ENCODE data around the gene ELL2. TPM values are rescaled to one million over a fixed set of nuclear protein-coding genes. Genes with fewer than 3 reads are reported as not detected.
A peak's percentile ranks its signal among the peaks of the same experiment; 100 is the strongest.

Gene ELL2
- total RNA-seq, 6 experiments from 2014 or later = 74.3 to 96.4 (median 84.5) TPM

DNA sequence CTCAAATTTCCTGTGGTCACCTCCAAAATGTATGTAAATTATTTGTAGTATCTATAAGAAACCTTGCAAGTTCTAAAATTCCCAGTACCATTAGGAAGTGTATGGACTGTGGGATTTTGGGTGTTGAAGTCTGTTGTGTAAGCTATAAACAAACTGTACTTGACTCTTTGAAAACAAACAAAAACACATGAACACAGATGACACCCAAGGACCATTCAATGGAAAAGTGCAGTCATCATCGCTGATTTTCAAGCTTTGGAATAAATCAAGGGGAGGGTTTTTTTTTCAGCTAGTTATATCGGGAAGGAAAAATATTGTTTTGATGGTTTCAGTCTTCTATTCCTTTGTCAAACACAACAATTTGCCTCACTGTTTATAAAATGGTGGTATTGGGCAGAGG lies 49.6 kb downstream of the ELL2 start:
- H3K27me3 ChIP-seq = no peaks in the 10 kb centered on the region
- peaks cover 0 to 14% (median 0%) of the 10 kb centered on the region in 4 donors for H3K36me3 ChIP-seq
- 47% methylated on average over 2 of the region's 2 CpGs for WGBS (ENCODE audit: insufficient coverage, low coverage, low lambda C conversion rate, missing lambda C conversion rate)
- H3K9me3 ChIP-seq = no peaks in the 10 kb centered on the region
- ATAC-seq (peak in 3 of 4 donors; percentile 9 to 48 (median 43)), DNase-seq (no peak)
- intact Hi-C loops (cut with DNase I) = no loop called here
- H3K4me3 ChIP-seq = no peak overlapping the region
- TF ChIP-seq POLR2A (IDR thresholded peaks at IDR 0.05) (no peak), CTCF (IDR thresholded peaks at IDR 0.05) (no peak)
- H3K27ac ChIP-seq = peak overlapping the region in 1 of 3 donors; percentile 43
- peaks cover 0 to 38% (median 6%) of the 10 kb centered on the region in 4 donors for H3K4me1 ChIP-seq

- intact Hi-C loops (cut with DNase I) = no loop called here
- no peak overlapping the region for H3K4me3 ChIP-seq
- no peak overlapping the region for H3K27ac ChIP-seq
- WGBS (ENCODE audit: insufficient coverage, low coverage, low lambda C conversion rate, missing lambda C conversion rate) = 89% methylated on average over 4 of the region's 4 CpGs
- no peaks in the 10 kb centered on the region for H3K9me3 ChIP-seq
- H3K27me3 ChIP-seq = no peaks in the 10 kb centered on the region
- H3K36me3 ChIP-seq = peaks cover 0 to 14% (median 0%) of the 10 kb centered on the region in 4 donors
- DNase-seq (no peak), ATAC-seq (no peak)
- no peak for TF ChIP-seq POLR2A (IDR thresholded peaks at IDR 0.05)
- peaks cover 0 to 41% (median 5%) of the 10 kb centered on the region in 4 donors for H3K4me1 ChIP-seq
These were observed 51.1 kb downstream of the ELL2 start for GRCh38 chr5:95910521-95910920.

DNA sequence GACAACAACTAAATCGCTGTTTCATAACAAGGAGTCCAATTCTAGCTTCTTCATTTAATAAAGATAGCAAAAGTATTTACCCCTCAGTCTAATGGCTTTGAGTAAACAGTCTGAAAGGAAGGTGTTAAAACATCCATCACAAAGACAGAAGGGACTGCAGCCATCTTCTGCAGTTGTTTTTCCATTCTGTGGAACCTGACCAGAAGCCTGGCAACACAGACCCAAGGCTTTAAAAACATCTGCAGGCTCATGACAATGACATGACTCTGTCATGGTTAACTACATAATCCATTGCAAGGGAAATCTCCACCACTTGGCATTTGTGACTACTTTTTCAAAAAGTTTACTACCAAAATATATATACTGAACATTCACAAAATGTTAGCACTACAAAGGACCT lies 51.9 kb downstream of the ELL2 start:
- WGBS (ENCODE audit: insufficient coverage, low coverage, low lambda C conversion rate, missing lambda C conversion rate) = 80% methylated on average over 1 of the region's 1 CpG
- no peak overlapping the region for H3K4me3 ChIP-seq
- no peak overlapping the region for H3K27ac ChIP-seq
- DNase-seq = no peak
- no peak for ATAC-seq
- no peaks in the 10 kb centered on the region for H3K27me3 ChIP-seq
- intact Hi-C loops (cut with DNase I) = no loop called here
- TF ChIP-seq POLR2A (IDR thresholded peaks at IDR 0.05) (no peak), CTCF (IDR thresholded peaks at IDR 0.05) (no peak)
- peaks cover 0 to 14% (median 4%) of the 10 kb centered on the region in 4 donors for H3K36me3 ChIP-seq
- peaks cover 0 to 41% (median 5%) of the 10 kb centered on the region in 4 donors for H3K4me1 ChIP-seq
- H3K9me3 ChIP-seq = no peaks in the 10 kb centered on the region

- intact Hi-C loops (cut with DNase I) = no loop called here
- Histone ChIP-seq H3K9me3 (no peaks in the 10 kb centered on the region), H3K4me1 (peaks cover 0 to 41% (median 5%) of the 10 kb centered on the region in 4 donors), H3K27me3 (no peaks in the 10 kb centered on the region), H3K27ac (no peak overlapping the region), H3K36me3 (peaks cover 0 to 14% (median 7%) of the 10 kb centered on the region in 4 donors), H3K4me3 (no peak overlapping the region)
- TF ChIP-seq CTCF (IDR thresholded peaks at IDR 0.05) (no peak), POLR2A (IDR thresholded peaks at IDR 0.05) (no peak)
- ATAC-seq (no peak), DNase-seq (no peak)
These were observed 52.9 kb downstream of the ELL2 start for GRCh38 chr5:95908799-95909198.

GRCh38 chr5:95907740-95908706 lies 53.6 kb downstream of the ELL2 start:
- Histone ChIP-seq H3K27me3 (no peaks in the 10 kb centered on the region), H3K4me3 (no peak overlapping the region), H3K9me3 (no peaks in the 10 kb centered on the region), H3K36me3 (peaks cover 0 to 14% (median 5%) of the 10 kb centered on the region in 4 donors), H3K4me1 (peaks cover 0 to 42% (median 5%) of the 10 kb centered on the region in 4 donors), H3K27ac (no peak overlapping the region)
- intact Hi-C loops (cut with DNase I) = no loop called here
- DNase-seq (no peak), ATAC-seq (no peak)
- TF ChIP-seq CTCF (IDR thresholded peaks at IDR 0.05) = no peak
- WGBS (ENCODE audit: insufficient coverage, low coverage, low lambda C conversion rate, missing lambda C conversion rate) = 96% methylated on average over 5 of the region's 5 CpGs
